GM18505 (cell line): ENCODE measurements around the gene POMP.

Experiments
- ATAC-seq: cut with Tn5 transposase; IDR thresholded peaks from one replicate; pipeline ENCODE4 v1.9.1; 2021; ENCODE audit not compliant: unreplicated experiment
- POLR2A ChIP-seq: IDR thresholded peaks from 4 replicates; pipeline ENCODE4 v1.6.1; 2011; ENCODE audit warnings: borderline replicate concordance; ENCODE audit not compliant: insufficient read depth, insufficient read length; ENCODE audit errors: extremely low read depth

Gene POMP

DNA sequence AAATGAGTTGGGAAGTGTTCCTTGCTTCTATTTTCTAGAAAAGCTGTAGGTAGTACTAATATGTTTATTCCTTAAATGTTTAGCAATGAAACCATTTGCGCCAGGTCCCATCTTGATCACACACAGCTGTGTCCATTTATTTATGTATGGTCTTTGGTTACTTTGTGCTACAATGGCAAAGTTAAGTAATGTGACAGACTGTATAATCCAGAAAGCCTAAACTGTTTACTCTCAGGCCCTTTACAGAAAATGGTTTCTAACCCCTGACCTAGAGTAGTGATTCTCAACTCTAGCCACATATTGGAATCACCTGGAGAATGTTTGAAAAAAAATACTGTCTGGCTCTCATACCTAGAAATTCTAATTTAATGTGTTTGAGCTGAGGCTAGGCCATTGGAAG, 38.5 kb downstream of the POMP start:
- ATAC-seq = no peak

DNA sequence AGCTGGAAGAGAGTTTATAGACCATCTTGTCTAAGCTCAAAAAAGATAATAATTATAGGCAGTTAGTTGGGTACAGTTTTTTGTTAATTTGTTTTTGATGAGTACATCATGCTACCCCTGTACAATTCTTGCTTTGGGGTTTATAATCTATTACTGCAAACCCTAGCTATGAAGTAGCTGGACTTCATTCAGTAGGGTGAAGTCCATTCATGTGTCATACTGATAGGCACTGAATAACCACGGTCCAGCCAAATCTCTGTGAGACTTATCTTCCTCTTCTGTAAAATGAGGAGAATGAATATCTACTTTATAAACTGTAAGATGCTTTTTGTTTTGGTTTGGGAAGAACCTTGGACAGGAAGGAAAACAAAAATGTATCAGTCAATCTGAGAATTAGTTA, 40.3 kb downstream of the POMP start:
- no peak for TF ChIP-seq POLR2A
- no peak for ATAC-seq

More for the DNA sequence above, 38.5 kb downstream of the POMP start:
- no peak for TF ChIP-seq POLR2A

DNA sequence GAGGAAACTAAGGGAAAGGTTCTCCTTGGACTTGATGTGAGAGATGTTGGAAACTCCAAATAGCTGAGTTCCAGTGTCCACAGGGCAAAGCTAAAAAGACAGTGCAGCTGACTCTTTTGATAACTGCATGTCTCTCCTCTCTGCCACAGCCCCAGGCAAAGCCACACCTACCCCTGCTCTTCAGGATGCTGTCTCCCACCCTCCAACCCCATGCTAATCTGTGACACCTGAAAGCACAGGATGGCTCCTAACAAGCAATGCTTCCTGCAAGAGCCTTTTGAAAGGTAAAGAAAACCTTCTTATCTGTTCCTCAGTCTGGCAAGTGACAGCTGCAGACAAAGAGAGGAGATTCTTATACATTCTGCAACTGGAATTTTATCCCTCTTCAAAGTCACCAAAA, 45.4 kb downstream of the POMP start:
- TF ChIP-seq POLR2A = no peak
- no peak for ATAC-seq

DNA sequence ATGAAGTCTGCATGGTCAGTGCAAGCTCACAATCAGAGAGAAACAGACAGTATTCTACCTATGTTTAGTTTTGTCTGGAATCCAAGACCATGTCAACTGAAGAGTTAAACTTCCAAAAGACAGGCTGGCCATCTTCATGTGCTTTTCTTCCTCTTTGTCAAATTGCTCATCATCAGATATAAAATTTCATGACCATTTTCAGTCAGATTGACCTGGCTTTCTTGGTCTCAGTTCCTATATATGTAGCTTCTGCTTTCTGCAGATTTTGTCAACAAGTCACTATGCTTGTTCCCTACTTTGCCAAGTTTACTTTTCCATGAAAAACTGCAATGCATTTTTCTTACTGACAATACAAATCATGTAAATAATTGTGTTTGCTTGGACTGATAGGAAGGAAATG, 46.0 kb downstream of the POMP start:
- no peak for TF ChIP-seq POLR2A
- no peak for ATAC-seq

DNA sequence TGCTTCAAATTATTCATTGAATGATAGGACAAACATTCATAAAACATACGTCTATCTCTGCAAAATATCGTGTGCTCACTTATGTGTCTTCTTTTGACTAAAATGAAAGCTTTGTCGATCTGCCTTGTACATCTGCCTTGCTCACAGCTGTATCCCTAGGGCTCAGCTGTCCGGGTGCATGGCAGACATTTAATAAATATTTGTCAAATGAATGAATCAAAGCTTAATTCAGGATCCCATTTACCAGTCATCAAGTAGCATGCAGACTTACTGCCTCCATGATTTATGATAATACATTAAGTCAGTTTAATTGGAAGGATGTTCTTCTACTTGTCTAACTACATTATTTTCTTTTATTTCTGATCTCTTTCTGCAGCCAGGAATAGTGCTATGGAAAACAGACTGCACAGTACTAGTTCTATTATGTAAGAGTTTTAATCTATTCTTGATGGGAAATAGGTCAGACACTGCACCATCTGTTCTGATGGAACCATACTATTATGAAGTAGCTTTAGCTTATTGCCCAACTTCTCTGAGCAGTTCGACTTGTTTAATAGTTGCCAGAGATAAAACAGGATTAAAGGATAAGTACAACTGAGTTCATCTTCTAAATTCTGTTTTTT, 46.6 kb downstream of the POMP start:
- ATAC-seq = no peak
- TF ChIP-seq POLR2A = no peak

DNA sequence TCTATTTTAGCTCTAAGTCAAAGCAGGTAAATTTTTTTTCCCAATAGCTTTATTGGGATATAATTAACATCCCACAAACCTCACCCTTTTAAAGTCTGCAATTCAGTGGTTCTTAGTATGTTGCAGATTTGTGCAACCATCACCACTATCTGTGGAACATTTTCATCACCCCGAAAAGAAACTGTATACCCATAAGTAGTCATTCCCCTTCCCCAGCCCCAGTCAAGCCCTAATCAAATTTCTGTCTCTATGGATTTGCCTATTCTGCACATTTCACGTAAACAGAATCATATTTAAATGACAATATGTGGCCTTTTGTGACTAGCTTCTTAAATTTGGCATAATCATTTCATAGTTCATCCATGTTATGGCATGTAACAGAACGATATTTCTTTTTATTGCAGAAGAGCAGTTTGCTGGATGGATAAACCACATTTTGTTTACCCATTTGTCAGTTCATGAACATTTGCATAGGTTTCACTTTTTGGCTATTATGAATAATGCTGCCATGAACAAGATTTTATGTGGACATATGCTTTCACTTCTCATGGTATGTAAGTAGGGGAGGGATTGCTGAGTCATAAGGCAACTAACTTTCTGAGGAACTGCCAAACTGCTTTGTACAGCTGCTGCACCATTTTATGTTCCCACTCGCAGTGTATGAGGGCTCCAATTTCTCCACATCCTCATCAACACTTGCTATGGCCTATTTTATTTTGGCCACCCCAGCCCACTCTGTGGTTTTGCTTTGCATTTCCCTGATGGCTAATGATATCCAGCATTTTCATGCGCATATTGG, 48.9 kb downstream of the POMP start:
- ATAC-seq = peak; percentile 98
- TF ChIP-seq POLR2A = no peak

DNA sequence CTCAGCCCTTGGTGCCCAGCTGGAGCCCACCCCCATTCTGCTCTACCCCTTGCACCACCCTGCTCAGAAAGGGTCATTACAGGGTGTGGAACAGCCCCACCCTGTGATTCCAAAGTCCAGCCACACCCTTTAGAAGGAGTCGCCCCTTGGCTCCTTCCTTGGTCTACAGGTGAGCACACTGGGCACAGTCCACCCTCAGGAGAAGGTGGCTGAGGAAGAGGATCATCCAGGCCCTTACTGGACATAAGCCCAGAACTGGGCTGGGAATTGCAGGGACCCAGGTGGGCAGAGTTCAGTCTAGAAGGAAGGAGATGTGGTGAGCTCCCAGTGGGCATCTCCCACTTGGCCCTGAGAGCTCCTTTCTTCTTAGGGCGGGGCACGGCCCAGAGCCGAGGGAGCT, 51.2 kb downstream of the POMP start:
- TF ChIP-seq POLR2A = no peak
- no peak for ATAC-seq

DNA sequence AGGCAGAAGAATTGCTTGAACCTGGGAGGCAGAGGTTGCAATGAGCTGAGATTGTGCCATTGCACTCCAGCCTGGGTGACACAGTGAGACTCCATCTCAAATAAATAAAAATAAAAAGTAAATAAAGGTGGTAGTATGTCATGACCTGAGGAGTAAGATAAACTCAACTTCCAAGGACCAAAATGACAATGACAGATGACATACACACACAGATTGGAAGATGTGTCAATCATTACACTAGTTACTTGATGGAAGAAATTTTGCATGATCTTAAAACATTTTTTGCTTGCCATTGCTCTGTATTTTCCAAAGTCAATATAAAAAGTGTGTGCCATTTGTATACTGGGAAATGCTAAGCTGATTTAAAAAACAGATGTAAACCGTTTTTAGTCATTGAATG, 55.7 kb downstream of the POMP start:
- TF ChIP-seq POLR2A = no peak
- ATAC-seq = no peak

DNA sequence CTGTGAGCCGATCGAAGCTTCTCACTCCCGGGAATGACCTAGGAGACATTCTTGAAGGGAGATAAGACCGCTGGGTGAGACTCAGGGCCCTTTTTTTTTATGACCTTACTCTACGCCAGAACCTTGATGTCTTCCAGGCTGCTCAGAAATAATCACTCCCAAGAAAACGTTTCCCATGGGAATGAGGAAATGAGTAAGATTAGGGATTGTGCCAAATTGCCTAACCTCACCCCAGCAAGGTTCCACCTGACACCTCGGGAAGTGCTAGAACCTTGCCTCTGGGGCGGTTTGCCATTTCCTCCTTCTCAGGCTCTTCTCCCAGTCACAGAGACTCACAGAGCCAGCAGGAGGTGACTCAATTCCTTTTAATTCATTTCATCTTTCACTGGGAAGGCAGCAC, 57.6 kb downstream of the POMP start:
- TF ChIP-seq POLR2A = no peak
- ATAC-seq = no peak

DNA sequence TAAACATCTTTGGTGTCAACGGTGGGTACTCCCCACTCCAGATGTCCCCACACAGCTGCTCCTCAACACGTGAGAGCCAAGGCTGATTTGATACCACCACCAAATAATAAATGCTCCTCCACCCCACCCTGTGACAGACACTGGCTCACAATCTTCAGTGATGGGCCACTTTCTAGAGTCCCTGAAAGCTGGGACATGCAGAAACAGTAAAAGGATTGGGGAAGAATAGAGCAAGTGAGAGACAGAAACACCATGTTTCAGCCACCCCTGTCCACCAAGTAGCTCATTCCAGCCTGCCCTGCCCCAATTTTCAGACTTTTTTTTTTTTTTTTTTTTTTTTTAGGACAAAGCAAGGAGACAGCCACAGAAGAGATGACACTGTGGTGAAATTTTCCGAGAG, 58.2 kb downstream of the POMP start:
- no peak for ATAC-seq
- no peak for TF ChIP-seq POLR2A

DNA sequence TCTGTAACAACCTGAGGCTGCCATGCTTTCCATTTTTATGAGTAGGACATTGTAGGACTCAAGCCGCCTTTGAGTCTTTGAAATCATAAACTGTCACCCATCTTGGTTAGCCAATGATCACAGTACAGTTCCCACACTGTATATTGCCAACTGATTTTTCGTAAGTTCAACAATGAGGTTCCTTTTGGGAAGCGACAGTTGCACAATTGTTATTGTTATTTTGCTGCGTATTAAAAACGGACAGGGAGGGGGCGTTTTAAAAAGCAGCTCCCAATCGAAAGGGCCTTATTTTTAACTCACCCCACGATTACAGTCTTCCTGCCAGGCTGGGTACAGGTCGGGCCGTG, 59.2 kb downstream of the POMP start:
- no peak for TF ChIP-seq POLR2A
- ATAC-seq = no peak

DNA sequence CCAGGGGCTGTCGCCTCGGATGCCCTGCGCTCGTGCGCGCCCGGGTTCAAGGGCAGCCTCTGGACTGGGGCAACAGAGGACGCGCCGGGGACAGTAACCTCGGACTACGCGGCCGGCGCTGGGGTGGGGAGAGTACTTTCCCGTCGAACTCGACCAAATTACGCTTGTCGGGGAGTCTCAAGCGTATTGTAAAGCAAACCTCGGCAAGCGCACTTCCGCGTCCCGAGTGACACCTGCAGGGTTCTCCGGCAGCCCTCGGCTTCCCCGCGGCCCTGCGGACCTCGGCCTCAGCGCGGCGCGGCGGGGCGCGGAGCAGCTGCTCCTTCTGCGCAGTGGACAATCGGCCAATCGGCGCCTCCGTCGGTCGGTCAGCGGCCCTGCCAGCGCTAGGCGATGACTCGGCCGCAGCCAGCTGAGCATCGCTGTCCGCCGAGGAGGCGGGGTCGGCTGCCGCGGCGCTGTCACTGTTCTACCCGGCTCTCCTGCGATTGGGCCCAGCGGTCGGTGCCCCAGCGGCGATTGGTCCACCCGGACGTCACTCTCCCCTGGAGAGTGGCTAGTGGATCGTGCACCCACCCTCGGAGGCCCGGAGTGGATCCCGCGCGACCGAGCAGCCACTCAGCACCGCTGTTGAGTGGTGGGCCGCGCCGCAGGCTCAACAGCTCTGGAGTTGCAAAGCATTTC, 59.8 kb downstream of the POMP start, which contains the start of gene SLC46A3:
SLC46A3 (minus strand) TSS at position 428 of the 684 bp plus-strand sequence. CDS start 972 bp downstream, outside the sequence.
- peak; percentile 68 for TF ChIP-seq POLR2A
- ATAC-seq = peak; percentile 99

DNA sequence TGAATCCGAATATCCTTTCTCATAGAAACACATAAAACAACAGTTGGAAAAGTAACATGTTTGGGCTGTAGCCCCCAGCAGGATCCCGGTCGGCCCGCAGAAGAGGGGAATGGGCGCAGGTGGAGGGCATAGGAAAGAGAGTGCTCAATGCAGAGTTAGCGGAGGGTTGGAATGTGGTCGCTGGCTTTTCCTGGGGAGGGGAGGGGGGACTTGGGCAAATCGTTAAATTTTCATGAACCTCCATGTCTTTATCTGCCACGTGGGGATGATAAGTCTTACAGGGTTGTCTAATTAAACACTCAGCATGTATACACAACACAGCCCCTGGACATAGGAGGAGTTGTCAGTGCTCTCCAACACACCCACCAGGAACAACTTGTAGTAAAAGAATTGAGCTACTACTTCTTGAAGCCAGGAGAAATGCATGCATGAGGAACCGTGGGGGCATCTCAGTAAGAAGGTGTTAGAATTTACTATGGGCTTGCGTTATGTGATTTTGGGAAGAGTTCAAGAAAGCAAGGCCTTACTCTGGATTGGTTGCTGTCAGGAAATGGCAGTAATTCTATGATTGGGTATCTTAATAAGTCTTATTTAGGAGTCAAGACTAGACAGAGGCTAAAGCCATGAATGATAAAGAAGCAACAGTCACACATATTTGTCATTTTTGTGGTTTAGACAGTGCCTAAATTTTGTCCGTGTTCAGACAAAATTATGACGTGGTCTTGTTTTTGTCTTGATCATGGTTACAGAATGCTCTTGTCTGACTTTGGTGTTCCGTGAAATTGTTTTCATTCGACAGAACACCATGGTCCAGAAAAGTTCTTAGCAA, 60.5 kb downstream of the POMP start:
- no peak for TF ChIP-seq POLR2A
- no peak for ATAC-seq
